Activated naive CD4-positive, alpha-beta T cell treated with anti-CD3 and anti-CD28 coated beads, Interleukin-2, amount 50 U/mL, for 72 hours (primary cell): ENCODE results near the gene CAMSAP2. TPM values are rescaled to one million over a fixed set of nuclear protein-coding genes. Genes with fewer than 3 reads are reported as not detected.

ENCODE experiments used
- ATAC-seq, 2 donors: fragments of 150-1000 bp; cut with Tn5 transposase; 2 replicates each; pipeline ENCODE4 v1.10.0; 2021; ENCODE audit warnings: mild to moderate bottlenecking in 2 of 2, moderate library complexity in 2 of 2
- DNase-seq, 2 donors: peaks; one replicate each; pipeline ENCODE4 v3.0.0; 2021 to 2022; ENCODE audit warnings: low spot score in 2 of 2
- H3K27ac Mint-ChIP-seq, 2 donors: one replicate each; pipeline ENCODE4 v1.8.0; 2022; ENCODE audit warnings: mild to moderate bottlenecking in 2 of 2, mixed read lengths in 2 of 2
- H3K36me3 Mint-ChIP-seq, 2 donors: one replicate each; pipeline ENCODE4 v1.8.0; 2022; ENCODE audit warnings: mixed read lengths in 2 of 2
- H3K9me3 Mint-ChIP-seq, 2 donors: one replicate each; pipeline ENCODE4 v1.8.0; 2022; ENCODE audit warnings: mixed read lengths in 2 of 2
- total RNA-seq, 2 donors: library from RNA; stranded (reverse); gene quantifications; one replicate each; pipeline ENCODE4 v1.2.3, GENCODE V29; 2022

The CAMSAP2 gene
- total RNA-seq, 2 donors from 2014 or later: 3.3 to 3.6 TPM

GRCh38 chr1:200894712-200895442, 156.2 kb downstream of the CAMSAP2 start, which contains the start of gene INAVA:
Gene INAVA, plus strand, starts transcription at chr1:200894900. Its CDS starts 3,501 bp downstream, at chr1:200898401.
- Mint-ChIP-seq H3K9me3 (no peaks in the 10 kb centered on the region), H3K27ac (no peak within 1 kb of the TSS), H3K36me3 (peaks cover 0 to 4% of the 10 kb centered on the region in 2 donors)
- DNase-seq (no peak), ATAC-seq (no peak)

- no peak for ATAC-seq
- DNase-seq: no peak
- Mint-ChIP-seq H3K36me3 (peaks cover 0 to 3% of the 10 kb centered on the region in 2 donors), H3K27ac (no peak overlapping the region), H3K9me3 (no peaks in the 10 kb centered on the region)
Observed at GRCh38 chr1:200895443-200895789, 156.7 kb downstream of the CAMSAP2 start.

- Mint-ChIP-seq H3K27ac (no peak overlapping the region), H3K9me3 (no peaks in the 10 kb centered on the region), H3K36me3 (no peaks in the 10 kb centered on the region)
- no peak for ATAC-seq
- DNase-seq: no peak
Observed at GRCh38 chr1:200895801-200896530, 157.3 kb downstream of the CAMSAP2 start.

GRCh38 chr1:200896531-200897196, 158.0 kb downstream of the CAMSAP2 start:
- DNase-seq: no peak

DNA sequence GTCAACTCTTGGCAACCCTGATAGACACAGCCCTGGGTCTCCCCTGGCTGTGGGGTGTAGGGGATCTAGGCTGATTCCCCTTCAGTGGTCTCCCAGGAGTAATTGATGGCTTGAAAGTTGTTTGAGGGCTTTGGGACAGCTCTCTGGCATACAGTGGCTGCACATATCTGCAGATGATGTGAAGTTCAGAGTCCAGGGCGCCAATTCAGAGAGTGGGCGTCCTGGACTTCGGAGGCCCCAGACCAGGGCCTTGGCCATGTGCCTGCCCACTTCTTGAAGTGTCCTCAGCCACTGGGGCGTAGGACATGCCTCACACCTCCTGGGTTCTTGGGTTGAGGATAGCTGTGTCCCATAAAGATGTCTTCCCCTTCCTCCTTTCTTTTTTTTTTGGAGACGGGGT, 158.6 kb downstream of the CAMSAP2 start:
- ATAC-seq: no peak

More at GRCh38 chr1:200896531-200897196, 158.0 kb downstream of the CAMSAP2 start:
- Mint-ChIP-seq H3K9me3 (no peaks in the 10 kb centered on the region), H3K27ac (no peak overlapping the region), H3K36me3 (no peaks in the 10 kb centered on the region)
- ATAC-seq: no peak

DNA sequence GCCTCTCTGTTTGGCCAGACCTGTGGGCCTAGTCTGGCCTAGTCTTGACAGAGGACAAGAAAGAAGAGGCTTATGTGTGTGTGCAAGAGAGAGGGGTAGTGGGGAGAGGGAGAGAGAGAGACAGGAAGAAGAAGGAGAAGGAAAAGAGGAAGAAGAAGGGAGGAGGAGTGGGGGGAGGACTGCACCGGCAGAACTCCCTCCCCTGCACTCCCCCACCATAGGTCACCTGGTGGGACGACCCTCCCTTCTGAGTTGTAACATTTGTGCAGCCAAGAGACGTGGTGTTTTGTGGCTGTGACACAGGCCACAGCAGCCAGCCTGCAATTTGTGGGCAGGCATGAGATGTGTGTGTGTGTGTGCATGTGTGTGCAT, 160.3 kb downstream of the CAMSAP2 start:
- ATAC-seq: no peak
- Mint-ChIP-seq H3K36me3 (no peaks in the 10 kb centered on the region), H3K9me3 (no peaks in the 10 kb centered on the region), H3K27ac (no peak overlapping the region)
- no peak for DNase-seq

More for the DNA sequence above, 158.6 kb downstream of the CAMSAP2 start:
- Mint-ChIP-seq H3K9me3 (no peaks in the 10 kb centered on the region), H3K36me3 (no peaks in the 10 kb centered on the region), H3K27ac (no peak overlapping the region)
- DNase-seq: no peak

- ATAC-seq (no peak), DNase-seq (no peak)
- H3K27ac Mint-ChIP-seq: no peak overlapping the region
- H3K36me3 Mint-ChIP-seq: no peaks in the 10 kb centered on the region
- H3K9me3 Mint-ChIP-seq: no peaks in the 10 kb centered on the region
Observed at GRCh38 chr1:200899451-200899915, 160.8 kb downstream of the CAMSAP2 start.

- Mint-ChIP-seq H3K27ac (no peak overlapping the region), H3K9me3 (no peaks in the 10 kb centered on the region), H3K36me3 (no peaks in the 10 kb centered on the region)
- ATAC-seq: no peak
- DNase-seq: no peak
Observed at GRCh38 chr1:200899954-200900867, 161.5 kb downstream of the CAMSAP2 start.

GRCh38 chr1:200900877-200901276, 162.2 kb downstream of the CAMSAP2 start:
- DNase-seq (no peak), ATAC-seq (no peak)
- no peaks in the 10 kb centered on the region for H3K36me3 Mint-ChIP-seq
- H3K9me3 Mint-ChIP-seq: no peaks in the 10 kb centered on the region
- H3K27ac Mint-ChIP-seq: no peak overlapping the region

GRCh38 chr1:200901350-200901749, 162.7 kb downstream of the CAMSAP2 start:
- Mint-ChIP-seq H3K27ac (no peak overlapping the region), H3K36me3 (no peaks in the 10 kb centered on the region), H3K9me3 (no peaks in the 10 kb centered on the region)
- DNase-seq (no peak), ATAC-seq (no peak)

DNA sequence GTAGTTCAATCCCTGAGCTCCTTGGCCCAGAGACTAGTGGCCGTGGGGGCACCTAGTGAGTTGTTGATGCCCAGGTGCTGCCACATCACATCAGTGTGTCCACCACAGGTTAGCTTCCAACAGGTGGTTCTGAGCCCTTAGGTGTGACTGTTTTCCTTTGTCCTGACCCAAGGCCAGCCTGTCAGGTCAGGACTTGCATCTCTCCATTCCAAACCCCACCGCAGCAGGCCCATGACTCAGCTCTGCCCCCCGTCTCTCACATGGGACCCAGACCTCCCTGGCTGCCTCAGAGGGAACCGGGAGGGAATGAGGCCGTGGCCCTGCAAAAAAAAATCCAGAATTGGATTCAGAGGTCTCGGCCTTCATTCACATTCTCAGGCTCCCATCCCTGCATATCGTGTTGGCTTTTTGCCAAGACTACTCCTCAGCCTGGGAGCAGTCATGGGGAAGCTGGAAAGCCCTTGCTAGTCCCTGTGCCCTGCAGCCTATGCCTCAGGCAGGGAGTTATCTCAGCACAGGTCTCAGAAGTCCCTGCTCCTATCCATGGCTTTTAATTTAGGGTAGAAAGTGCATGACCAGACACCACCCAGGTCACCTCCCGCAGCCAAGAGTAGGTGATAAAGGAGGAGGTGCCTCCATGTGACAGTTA, 163.2 kb downstream of the CAMSAP2 start:
- ATAC-seq: no peak
- Mint-ChIP-seq H3K9me3 (no peaks in the 10 kb centered on the region), H3K36me3 (no peaks in the 10 kb centered on the region), H3K27ac (no peak overlapping the region)
- no peak for DNase-seq

DNA sequence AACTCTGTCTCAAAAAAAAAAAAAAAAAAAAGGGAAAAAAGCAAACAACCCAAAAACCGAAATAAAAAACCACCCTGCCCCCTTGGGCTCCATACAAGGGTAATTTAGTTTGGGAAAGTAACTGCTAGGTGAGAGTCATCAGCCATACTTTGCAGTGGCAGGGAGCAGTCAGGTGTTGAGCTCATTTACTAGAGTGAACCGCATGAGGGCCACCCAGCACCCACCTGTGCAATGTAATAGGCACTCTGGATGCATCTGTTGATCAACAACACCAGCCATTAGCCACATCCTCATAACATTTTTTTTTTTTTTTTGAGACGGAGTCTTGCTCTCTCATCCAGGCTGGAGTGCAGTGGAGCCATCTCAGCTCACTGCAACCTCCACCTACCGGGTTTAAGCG, 165.1 kb downstream of the CAMSAP2 start:
- peaks cover 0 to 5% of the 10 kb centered on the region in 2 donors for H3K36me3 Mint-ChIP-seq
- no peak overlapping the region for H3K27ac Mint-ChIP-seq
- DNase-seq (no peak), ATAC-seq (no peak)
- H3K9me3 Mint-ChIP-seq: no peaks in the 10 kb centered on the region

DNA sequence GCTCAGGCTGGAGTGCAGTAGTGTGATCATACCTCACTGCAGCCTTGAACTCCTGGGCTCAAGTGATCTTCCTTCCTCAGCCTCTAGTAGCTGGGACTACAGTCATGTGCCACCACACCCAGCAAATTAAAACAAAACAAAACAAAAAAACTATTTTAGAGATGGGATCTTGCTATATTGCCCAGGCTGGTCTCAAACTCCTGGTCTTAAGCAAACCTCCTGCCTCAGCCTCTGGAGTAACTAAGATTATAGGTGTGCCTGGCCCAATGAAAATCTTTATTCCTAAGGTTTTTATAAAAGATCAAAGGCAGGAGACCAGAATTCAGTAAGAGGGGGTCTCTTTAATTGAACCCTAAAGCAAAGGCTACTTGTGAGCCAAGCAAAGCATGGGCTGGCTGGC, 166.1 kb downstream of the CAMSAP2 start:
- no peaks in the 10 kb centered on the region for H3K9me3 Mint-ChIP-seq
- ATAC-seq: no peak
- peaks cover 0 to 5% of the 10 kb centered on the region in 2 donors for H3K36me3 Mint-ChIP-seq
- H3K27ac Mint-ChIP-seq: no peak overlapping the region
- DNase-seq: no peak

DNA sequence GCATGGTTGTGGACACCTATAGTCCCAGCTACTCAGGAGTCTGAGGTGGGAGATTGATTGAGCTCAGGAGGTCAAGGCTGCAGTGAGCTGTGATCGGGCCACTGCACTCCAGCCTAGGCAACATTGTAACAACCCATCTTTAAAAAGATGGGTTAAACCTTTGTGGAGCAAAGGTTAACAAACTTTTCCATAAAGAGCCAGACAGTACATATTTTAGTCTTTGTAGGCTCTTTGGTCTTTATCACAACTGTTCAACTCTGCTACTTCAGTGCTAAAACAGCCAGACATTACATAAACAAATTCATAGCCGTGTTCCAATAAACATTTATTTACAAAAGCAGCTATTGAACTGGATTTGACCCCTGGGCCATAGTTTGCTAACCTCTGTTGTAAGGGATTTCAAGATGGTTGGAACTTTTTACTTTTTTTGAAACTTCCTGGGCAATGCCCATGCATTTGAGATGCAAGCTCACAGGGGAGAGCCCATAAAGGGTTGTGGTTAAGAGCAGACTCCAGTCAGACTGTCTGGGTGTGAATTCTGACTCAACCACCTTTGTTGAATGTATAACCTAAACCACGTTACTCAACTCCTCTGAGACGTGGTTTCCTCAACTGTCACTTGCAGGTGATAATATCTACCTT, 166.8 kb downstream of the CAMSAP2 start:
- peaks cover 0 to 5% of the 10 kb centered on the region in 2 donors for H3K36me3 Mint-ChIP-seq
- DNase-seq (peak in 1 of 2 donors; percentile 48), ATAC-seq (peak; percentile 98 to 100)
- no peaks in the 10 kb centered on the region for H3K9me3 Mint-ChIP-seq
- no peak overlapping the region for H3K27ac Mint-ChIP-seq

- H3K36me3 Mint-ChIP-seq: peaks cover 0 to 5% of the 10 kb centered on the region in 2 donors
- H3K9me3 Mint-ChIP-seq: no peaks in the 10 kb centered on the region
- DNase-seq: no peak
- no peak overlapping the region for H3K27ac Mint-ChIP-seq
- no peak for ATAC-seq
Observed at GRCh38 chr1:200906491-200906890, 167.8 kb downstream of the CAMSAP2 start.
